GM23338 (cell line): ENCODE measurements around the gene TTBK2. TPM values are rescaled to one million over a fixed set of nuclear protein-coding genes. Genes with fewer than 3 reads are reported as not detected.

Experiments
- ATAC-seq: fragments of 200-7000 bp; cut with Tn5 transposase; 3 replicates; pipeline ENCODE4 v1.9.1; 2020
- DNase-seq: peaks from one replicate; pipeline ENCODE4 v3.0.0-alpha.2; 2015; ENCODE audit warnings: low spot score
- H2AFZ ChIP-seq: fragments of 200-600 bp; sonication (generic); 2 replicates; pipeline ENCODE4 v1.8.0; 2016; ENCODE audit warnings: antibody characterized with exemption, mild to moderate bottlenecking, moderate library complexity
- H3F3A ChIP-seq: fragments of 200-600 bp; sonication (generic); replicated peaks from 2 replicates; pipeline ENCODE4 v1.8.0; 2017; ENCODE audit warnings: antibody characterized with exemption, mixed run types, low read depth
- H3K27ac ChIP-seq: fragments of 200-600 bp; sonication (generic); 2 replicates; pipeline ENCODE4 v1.6.1; 2016; ENCODE audit warnings: low read depth
- H3K27me3 ChIP-seq: fragments of 200-600 bp; sonication (generic); 2 replicates; pipeline ENCODE4 v1.8.0; 2016; ENCODE audit warnings: mild to moderate bottlenecking, mixed run types, moderate library complexity; ENCODE audit not compliant: insufficient read depth
- H3K36me3 ChIP-seq: fragments of 200-600 bp; sonication (generic); 2 replicates; pipeline ENCODE4 v1.8.0; 2016; ENCODE audit warnings: mild to moderate bottlenecking; ENCODE audit not compliant: insufficient read depth
- H3K4me1 ChIP-seq: fragments of 200-600 bp; sonication (generic); 2 replicates; pipeline ENCODE4 v1.8.0; 2016; ENCODE audit warnings: mild to moderate bottlenecking, moderate library complexity; ENCODE audit not compliant: insufficient read depth
- H3K4me2 ChIP-seq: fragments of 200-600 bp; sonication (generic); 2 replicates; pipeline ENCODE4 v1.7.1; 2017; ENCODE audit warnings: mixed run types
- H3K4me3 ChIP-seq: fragments of 200-600 bp; sonication (generic); 2 replicates; pipeline ENCODE4 v1.6.1; 2016; ENCODE audit warnings: mixed run types
- H3K79me2 ChIP-seq: fragments of 200-600 bp; sonication (generic); replicated peaks from 2 replicates; pipeline ENCODE4 v1.8.0; 2017; ENCODE audit warnings: mild to moderate bottlenecking; ENCODE audit not compliant: insufficient read depth
- H3K9me2 ChIP-seq: fragments of 200-600 bp; sonication (generic); 2 replicates; pipeline ENCODE4 v1.8.0; 2017; ENCODE audit not compliant: insufficient read depth
- H4K20me1 ChIP-seq: fragments of 200-600 bp; sonication (generic); replicated peaks from 2 replicates; pipeline ENCODE4 v1.8.0; 2017; ENCODE audit warnings: mild to moderate bottlenecking; ENCODE audit not compliant: insufficient read depth
- H3K27ac Mint-ChIP-seq: 2 replicates; pipeline ENCODE4 v1.8.0; 2020; ENCODE audit warnings: inconsistent platforms, mild to moderate bottlenecking, moderate library complexity, mixed read lengths
- H3K27me3 Mint-ChIP-seq: 3 replicates; pipeline ENCODE4 v1.8.0; 2022; ENCODE audit warnings: low read depth, mild to moderate bottlenecking, moderate library complexity, mixed read lengths, inconsistent platforms; ENCODE audit not compliant: insufficient read depth, poor library complexity
- H3K36me3 Mint-ChIP-seq: 3 replicates; pipeline ENCODE4 v1.8.0; 2021; ENCODE audit warnings: low read depth, mild to moderate bottlenecking, inconsistent platforms, moderate library complexity, mixed read lengths
- H3K4me1 Mint-ChIP-seq: 3 replicates; pipeline ENCODE4 v1.8.0; 2020; ENCODE audit warnings: mild to moderate bottlenecking, inconsistent platforms, mixed read lengths
- H3K4me3 Mint-ChIP-seq: 3 replicates; pipeline ENCODE4 v1.8.0; 2021; ENCODE audit warnings: moderate library complexity, mild to moderate bottlenecking, inconsistent platforms, mixed read lengths
- H3K9me3 Mint-ChIP-seq: 3 replicates; pipeline ENCODE4 v1.8.0; 2020; ENCODE audit warnings: moderate library complexity, mild to moderate bottlenecking, inconsistent platforms, mixed read lengths
- CREB1 ChIP-seq: fragments of 250-450 bp; sonication (Bioruptor Pico); IDR thresholded peaks from 2 replicates; pipeline ENCODE4 v1.5.0; 2020; ENCODE audit warnings: low read depth, mild to moderate bottlenecking, moderate library complexity
- EZH2 ChIP-seq: fragments of 200-600 bp; sonication (generic); IDR thresholded peaks from one replicate; pipeline ENCODE4 v1.8.0; 2017; ENCODE audit warnings: antibody characterized with exemption, mild to moderate bottlenecking, low read depth; ENCODE audit not compliant: unreplicated experiment
- EZH2phosphoT487 ChIP-seq: fragments of 200-600 bp; sonication (generic); IDR thresholded peaks from one replicate; pipeline ENCODE4 v1.8.1; 2018; ENCODE audit warnings: antibody characterized with exemption; ENCODE audit not compliant: unreplicated experiment
- JUNB ChIP-seq: IDR thresholded peaks from one replicate; pipeline ENCODE4 v1.6.1; 2016; ENCODE audit warnings: antibody characterized with exemption; ENCODE audit not compliant: unreplicated experiment
- NANOG ChIP-seq: IDR thresholded peaks from 2 replicates; pipeline ENCODE4 v1.6.1; 2016; ENCODE audit warnings: antibody characterized with exemption, borderline replicate concordance
- POLR2AphosphoS5 ChIP-seq: IDR thresholded peaks from 2 replicates; pipeline ENCODE4 v1.6.1; 2016; ENCODE audit warnings: antibody characterized with exemption, low read depth
- STAT1 ChIP-seq: IDR thresholded peaks from one replicate; pipeline ENCODE4 v1.6.1; 2016; ENCODE audit warnings: antibody characterized with exemption; ENCODE audit not compliant: unreplicated experiment
- ZNF114 ChIP-seq: fragments of 250-450 bp; sonication (Bioruptor Pico); IDR thresholded peaks from 2 replicates; pipeline ENCODE4 v1.5.0; 2020; ENCODE audit warnings: mild to moderate bottlenecking, moderate library complexity
- ZNF331 ChIP-seq: fragments of 250-450 bp; sonication (Bioruptor Pico); IDR thresholded peaks from 2 replicates; pipeline ENCODE4 v1.5.0; 2020; ENCODE audit warnings: low read depth, mild to moderate bottlenecking, moderate library complexity
- polyA plus RNA-seq: library from polyadenylated mRNA; unstranded; fragments of >200 nt; fragmentation: Nextera tagmentation; extraction: Ambion mirVana; gene quantifications from 2 replicates; pipeline ENCODE4 v1.2.1, GENCODE V29; 2016
- total RNA-seq: library from RNA; depleted of rRNA; stranded (reverse); fragments of >200 nt; shearing (Covaris generic); gene quantifications from 2 replicates; pipeline ENCODE4 v1.2.3, GENCODE V29; 2014
- TF ChIP-seq, protein P1 (sequence below), 2 experiments: fragments of 200-600 bp in 1 of 2; sonication (generic) in 1 of 2; conservative IDR thresholded peaks; 2 replicates each; pipeline versions ENCODE4 v1.5.1 to v1.6.1; 2016 to 2017; ENCODE audit warnings: antibody characterized with exemption in 2 of 2, low read depth in 2 of 2, mild to moderate bottlenecking in 2 of 2, moderate library complexity in 1 of 2
- TF ChIP-seq, protein P2 (sequence below): IDR thresholded peaks from 2 replicates; pipeline ENCODE4 v1.6.1; 2016; ENCODE audit warnings: antibody characterized with exemption
- TF ChIP-seq, protein P3 (sequence below): fragments of 250-450 bp; sonication (Bioruptor Pico); IDR thresholded peaks from 2 replicates; pipeline ENCODE4 v1.5.0; 2020; ENCODE audit warnings: mild to moderate bottlenecking, moderate library complexity
- TF ChIP-seq, protein P4 (sequence below): IDR thresholded peaks from one replicate; pipeline ENCODE4 v1.6.1; 2018; ENCODE audit warnings: antibody characterized with exemption; ENCODE audit not compliant: unreplicated experiment

TTBK2 gene
- total and polyA plus RNA-seq, 2 experiments from 2014 or later, result 5.8 to 15.9 TPM

DNA sequence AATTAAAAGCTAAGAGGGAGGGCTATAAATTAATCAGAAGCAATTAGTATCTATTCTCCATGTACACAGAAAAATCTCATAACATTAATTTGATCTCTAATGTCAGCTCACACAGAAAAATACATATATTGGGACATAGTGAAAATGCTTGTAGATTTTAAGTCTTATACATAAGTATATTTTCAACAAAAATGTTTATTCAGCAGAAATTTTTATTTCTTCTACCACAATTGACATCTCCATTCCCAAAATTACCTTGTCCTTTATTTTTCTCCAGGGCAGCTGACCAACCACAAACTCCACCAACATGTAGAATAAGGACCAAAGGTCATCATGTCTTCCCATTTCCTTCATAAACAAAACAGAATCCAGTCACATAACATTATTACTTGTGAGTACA is 109.1 kb downstream of the TTBK2 start:
- Histone ChIP-seq H3K36me3 (no peaks in the 10 kb centered on the region), H3F3A (no peaks in the 10 kb centered on the region), H2AFZ (no peak overlapping the region), H3K4me3 (no peak overlapping the region), H3K9me2 (no peaks in the 10 kb centered on the region), H3K27ac (no peak overlapping the region), H4K20me1 (0 out of 2 replicates have a peak, but pooled peaks cover 3% of the 10 kb centered on the region), H3K4me2 (no peak overlapping the region), H3K4me1 (no peaks in the 10 kb centered on the region), H3K27me3 (no peaks in the 10 kb centered on the region), H3K79me2 (no peaks in the 10 kb centered on the region)
- no peak for DNase-seq
- Mint-ChIP-seq H3K27me3 (no peaks in the 10 kb centered on the region), H3K36me3 (no peaks in the 10 kb centered on the region), H3K9me3 (no peaks in the 10 kb centered on the region), H3K4me3 (no peak overlapping the region), H3K4me1 (no peaks in the 10 kb centered on the region), H3K27ac (no peak overlapping the region)
- no peak for TF ChIP-seq ZNF114 (CRISPR knock-in tag)
- no peak for TF ChIP-seq ZNF331 (CRISPR knock-in tag)
- no peak for TF ChIP-seq EZH2phosphoT487
- TF ChIP-seq STAT1, result no peak
- TF ChIP-seq, protein P1, sequence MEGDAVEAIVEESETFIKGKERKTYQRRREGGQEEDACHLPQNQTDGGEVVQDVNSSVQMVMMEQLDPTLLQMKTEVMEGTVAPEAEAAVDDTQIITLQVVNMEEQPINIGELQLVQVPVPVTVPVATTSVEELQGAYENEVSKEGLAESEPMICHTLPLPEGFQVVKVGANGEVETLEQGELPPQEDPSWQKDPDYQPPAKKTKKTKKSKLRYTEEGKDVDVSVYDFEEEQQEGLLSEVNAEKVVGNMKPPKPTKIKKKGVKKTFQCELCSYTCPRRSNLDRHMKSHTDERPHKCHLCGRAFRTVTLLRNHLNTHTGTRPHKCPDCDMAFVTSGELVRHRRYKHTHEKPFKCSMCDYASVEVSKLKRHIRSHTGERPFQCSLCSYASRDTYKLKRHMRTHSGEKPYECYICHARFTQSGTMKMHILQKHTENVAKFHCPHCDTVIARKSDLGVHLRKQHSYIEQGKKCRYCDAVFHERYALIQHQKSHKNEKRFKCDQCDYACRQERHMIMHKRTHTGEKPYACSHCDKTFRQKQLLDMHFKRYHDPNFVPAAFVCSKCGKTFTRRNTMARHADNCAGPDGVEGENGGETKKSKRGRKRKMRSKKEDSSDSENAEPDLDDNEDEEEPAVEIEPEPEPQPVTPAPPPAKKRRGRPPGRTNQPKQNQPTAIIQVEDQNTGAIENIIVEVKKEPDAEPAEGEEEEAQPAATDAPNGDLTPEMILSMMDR (conservative IDR thresholded peaks at IDR 0.05; ENCODE audit: low read depth in 2 of 2), result no peak
- TF ChIP-seq NANOG, result no peak
- no peak for TF ChIP-seq CREB1
- TF ChIP-seq, protein P2, sequence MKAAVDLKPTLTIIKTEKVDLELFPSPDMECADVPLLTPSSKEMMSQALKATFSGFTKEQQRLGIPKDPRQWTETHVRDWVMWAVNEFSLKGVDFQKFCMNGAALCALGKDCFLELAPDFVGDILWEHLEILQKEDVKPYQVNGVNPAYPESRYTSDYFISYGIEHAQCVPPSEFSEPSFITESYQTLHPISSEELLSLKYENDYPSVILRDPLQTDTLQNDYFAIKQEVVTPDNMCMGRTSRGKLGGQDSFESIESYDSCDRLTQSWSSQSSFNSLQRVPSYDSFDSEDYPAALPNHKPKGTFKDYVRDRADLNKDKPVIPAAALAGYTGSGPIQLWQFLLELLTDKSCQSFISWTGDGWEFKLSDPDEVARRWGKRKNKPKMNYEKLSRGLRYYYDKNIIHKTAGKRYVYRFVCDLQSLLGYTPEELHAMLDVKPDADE, result no peak
- TF ChIP-seq, protein P3, sequence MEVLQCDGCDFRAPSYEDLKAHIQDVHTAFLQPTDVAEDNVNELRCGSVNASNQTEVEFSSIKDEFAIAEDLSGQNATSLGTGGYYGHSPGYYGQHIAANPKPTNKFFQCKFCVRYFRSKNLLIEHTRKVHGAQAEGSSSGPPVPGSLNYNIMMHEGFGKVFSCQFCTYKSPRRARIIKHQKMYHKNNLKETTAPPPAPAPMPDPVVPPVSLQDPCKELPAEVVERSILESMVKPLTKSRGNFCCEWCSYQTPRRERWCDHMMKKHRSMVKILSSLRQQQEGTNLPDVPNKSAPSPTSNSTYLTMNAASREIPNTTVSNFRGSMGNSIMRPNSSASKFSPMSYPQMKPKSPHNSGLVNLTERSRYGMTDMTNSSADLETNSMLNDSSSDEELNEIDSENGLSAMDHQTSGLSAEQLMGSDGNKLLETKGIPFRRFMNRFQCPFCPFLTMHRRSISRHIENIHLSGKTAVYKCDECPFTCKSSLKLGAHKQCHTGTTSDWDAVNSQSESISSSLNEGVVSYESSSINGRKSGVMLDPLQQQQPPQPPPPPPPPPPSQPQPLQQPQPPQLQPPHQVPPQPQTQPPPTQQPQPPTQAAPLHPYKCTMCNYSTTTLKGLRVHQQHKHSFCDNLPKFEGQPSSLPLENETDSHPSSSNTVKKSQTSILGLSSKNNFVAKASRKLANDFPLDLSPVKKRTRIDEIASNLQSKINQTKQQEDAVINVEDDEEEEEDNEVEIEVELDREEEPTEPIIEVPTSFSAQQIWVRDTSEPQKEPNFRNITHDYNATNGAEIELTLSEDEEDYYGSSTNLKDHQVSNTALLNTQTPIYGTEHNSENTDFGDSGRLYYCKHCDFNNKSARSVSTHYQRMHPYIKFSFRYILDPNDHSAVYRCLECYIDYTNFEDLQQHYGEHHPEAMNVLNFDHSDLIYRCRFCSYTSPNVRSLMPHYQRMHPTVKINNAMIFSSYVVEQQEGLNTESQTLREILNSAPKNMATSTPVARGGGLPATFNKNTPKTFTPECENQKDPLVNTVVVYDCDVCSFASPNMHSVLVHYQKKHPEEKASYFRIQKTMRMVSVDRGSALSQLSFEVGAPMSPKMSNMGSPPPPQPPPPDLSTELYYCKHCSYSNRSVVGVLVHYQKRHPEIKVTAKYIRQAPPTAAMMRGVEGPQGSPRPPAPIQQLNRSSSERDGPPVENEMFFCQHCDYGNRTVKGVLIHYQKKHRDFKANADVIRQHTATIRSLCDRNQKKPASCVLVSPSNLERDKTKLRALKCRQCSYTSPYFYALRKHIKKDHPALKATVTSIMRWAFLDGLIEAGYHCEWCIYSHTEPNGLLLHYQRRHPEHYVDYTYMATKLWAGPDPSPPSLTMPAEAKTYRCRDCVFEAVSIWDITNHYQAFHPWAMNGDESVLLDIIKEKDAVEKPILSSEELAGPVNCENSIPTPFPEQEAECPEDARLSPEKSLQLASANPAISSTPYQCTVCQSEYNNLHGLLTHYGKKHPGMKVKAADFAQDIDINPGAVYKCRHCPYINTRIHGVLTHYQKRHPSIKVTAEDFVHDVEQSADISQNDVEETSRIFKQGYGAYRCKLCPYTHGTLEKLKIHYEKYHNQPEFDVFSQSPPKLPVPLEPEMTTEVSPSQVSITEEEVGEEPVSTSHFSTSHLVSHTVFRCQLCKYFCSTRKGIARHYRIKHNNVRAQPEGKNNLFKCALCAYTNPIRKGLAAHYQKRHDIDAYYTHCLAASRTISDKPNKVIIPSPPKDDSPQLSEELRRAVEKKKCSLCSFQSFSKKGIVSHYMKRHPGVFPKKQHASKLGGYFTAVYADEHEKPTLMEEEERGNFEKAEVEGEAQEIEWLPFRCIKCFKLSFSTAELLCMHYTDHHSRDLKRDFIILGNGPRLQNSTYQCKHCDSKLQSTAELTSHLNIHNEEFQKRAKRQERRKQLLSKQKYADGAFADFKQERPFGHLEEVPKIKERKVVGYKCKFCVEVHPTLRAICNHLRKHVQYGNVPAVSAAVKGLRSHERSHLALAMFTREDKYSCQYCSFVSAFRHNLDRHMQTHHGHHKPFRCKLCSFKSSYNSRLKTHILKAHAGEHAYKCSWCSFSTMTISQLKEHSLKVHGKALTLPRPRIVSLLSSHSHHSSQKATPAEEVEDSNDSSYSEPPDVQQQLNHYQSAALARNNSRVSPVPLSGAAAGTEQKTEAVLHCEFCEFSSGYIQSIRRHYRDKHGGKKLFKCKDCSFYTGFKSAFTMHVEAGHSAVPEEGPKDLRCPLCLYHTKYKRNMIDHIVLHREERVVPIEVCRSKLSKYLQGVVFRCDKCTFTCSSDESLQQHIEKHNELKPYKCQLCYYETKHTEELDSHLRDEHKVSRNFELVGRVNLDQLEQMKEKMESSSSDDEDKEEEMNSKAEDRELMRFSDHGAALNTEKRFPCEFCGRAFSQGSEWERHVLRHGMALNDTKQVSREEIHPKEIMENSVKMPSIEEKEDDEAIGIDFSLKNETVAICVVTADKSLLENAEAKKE (CRISPR knock-in tag), result no peak
- TF ChIP-seq, protein P4, sequence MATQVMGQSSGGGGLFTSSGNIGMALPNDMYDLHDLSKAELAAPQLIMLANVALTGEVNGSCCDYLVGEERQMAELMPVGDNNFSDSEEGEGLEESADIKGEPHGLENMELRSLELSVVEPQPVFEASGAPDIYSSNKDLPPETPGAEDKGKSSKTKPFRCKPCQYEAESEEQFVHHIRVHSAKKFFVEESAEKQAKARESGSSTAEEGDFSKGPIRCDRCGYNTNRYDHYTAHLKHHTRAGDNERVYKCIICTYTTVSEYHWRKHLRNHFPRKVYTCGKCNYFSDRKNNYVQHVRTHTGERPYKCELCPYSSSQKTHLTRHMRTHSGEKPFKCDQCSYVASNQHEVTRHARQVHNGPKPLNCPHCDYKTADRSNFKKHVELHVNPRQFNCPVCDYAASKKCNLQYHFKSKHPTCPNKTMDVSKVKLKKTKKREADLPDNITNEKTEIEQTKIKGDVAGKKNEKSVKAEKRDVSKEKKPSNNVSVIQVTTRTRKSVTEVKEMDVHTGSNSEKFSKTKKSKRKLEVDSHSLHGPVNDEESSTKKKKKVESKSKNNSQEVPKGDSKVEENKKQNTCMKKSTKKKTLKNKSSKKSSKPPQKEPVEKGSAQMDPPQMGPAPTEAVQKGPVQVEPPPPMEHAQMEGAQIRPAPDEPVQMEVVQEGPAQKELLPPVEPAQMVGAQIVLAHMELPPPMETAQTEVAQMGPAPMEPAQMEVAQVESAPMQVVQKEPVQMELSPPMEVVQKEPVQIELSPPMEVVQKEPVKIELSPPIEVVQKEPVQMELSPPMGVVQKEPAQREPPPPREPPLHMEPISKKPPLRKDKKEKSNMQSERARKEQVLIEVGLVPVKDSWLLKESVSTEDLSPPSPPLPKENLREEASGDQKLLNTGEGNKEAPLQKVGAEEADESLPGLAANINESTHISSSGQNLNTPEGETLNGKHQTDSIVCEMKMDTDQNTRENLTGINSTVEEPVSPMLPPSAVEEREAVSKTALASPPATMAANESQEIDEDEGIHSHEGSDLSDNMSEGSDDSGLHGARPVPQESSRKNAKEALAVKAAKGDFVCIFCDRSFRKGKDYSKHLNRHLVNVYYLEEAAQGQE, result no peak
- TF ChIP-seq EZH2, result no peak
- TF ChIP-seq JUNB, result no peak
- no peak for TF ChIP-seq POLR2AphosphoS5
- ATAC-seq, result no peak
